GM18508 (cell line): ENCODE data around the gene AIM2.
"Not testable (repeated sequence)": the region's sequence is repeated elsewhere in the genome, so short reads cannot be mapped to it uniquely, and the experiment has no call there.

Source experiments
- ATAC-seq: cut with Tn5 transposase; IDR thresholded peaks from one replicate; pipeline ENCODE4 v1.9.1; 2021; ENCODE audit warnings: moderate number of reproducible peaks; ENCODE audit not compliant: insufficient read depth, unreplicated experiment

Gene AIM2, protein sequence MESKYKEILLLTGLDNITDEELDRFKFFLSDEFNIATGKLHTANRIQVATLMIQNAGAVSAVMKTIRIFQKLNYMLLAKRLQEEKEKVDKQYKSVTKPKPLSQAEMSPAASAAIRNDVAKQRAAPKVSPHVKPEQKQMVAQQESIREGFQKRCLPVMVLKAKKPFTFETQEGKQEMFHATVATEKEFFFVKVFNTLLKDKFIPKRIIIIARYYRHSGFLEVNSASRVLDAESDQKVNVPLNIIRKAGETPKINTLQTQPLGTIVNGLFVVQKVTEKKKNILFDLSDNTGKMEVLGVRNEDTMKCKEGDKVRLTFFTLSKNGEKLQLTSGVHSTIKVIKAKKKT

GRCh38 chr1:159076438-159077119, at the start of gene AIM2:
AIM2 (minus strand) TSS chr1:159076766; CDS start chr1:159073499, 3,267 bp downstream.
- ATAC-seq: peak; percentile 77

GRCh38 chr1:159123587-159123986, 47.0 kb upstream of the AIM2 start:
- no peak for ATAC-seq

DNA sequence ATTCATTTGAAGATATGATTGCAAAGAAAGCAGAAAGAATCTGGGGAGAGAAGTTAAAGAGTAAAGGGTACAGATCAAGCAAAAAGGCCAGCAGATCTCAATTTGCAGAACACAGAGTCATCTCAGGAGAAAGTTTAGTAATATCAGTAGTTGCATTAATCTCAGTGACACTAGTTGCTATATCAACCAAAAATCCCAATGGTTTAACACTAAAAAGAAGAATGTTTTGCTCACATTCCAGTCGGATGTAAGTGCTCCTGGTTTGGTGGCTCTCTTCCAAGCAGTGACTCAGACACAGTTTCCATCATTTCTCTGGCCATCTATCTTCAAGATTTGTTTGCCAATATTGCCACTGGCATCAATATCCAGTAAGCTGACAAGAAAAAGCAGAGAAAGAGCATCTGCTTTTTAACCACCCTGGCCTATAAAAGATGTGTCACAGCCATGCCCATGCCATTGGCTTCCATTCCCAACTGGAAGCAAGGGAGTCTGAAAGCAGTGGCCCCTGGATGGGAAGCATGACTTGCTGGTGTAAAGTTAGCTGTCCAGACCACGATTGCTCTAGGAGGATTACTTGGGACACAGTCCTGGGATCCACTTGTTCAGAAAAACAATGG, 45.5 kb upstream of the AIM2 start:
- ATAC-seq: peak; percentile 81

DNA sequence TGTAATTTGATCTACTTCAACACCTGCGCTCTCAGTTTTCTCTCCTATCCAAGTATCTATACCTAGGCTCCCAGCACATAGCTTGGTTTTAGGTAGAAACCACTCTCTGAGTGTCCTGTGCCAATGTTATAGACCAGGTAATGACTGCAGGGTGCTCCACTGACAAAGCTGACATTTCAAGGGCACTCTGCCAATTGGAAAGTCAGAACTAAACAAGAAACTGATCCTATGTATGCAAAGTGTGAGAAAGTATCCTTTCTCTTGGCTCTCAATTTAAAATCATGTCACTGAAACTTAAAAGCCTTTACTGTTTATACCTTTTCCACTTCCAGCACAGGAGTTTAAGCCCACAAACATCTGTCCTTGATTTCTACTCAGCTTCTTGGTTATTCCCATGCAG, 45.0 kb upstream of the AIM2 start:
- ATAC-seq: peak; percentile 39

GRCh38 chr1:159120317-159120716, 43.8 kb upstream of the AIM2 start:
- no peak for ATAC-seq

DNA sequence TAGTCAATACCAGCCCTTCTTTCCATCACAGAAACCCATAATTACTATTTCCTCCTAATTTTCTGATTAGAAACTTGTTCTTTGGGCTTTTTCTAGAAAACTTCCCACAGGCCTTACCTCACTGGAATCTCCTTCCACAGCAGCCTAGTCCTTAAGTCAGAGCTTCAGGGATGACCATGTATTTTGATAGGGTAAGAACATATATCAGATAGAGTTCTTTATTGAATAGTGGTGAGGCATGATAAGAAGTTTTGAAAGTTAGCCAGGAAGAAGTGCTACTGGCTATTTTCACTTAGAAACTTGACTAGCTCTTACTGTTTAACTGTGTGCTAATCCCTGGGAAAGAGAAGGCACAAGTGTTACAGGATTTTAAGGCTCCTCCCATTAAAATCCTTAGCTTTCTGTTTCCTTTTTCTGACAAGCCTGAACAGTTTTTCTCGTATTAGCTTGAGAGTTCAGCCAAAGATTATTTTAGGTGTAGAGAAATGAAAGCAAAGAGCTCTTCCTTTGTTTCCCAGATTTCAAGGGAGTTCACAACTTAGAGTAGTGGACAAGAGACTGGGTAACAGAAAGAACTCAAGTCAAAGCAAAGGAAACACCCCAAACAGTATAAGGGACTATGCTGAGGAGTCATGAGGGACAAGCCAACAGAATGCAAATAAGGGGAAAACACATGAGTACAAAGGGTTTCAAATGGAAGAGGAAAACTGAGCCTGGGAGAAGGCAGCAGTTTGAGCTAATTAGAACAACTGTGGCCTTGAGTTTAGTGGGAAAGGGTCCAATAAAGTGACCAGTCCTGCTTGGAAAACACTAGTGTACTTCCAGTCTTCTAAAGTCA, 37.2 kb upstream of the AIM2 start:
- ATAC-seq: no peak

- ATAC-seq: not testable (repeated sequence)
Observed at GRCh38 chr1:159103021-159103420, 26.5 kb upstream of the AIM2 start.

- no peak for ATAC-seq
Observed at GRCh38 chr1:159100589-159100988, 24.0 kb upstream of the AIM2 start.

- no peak for ATAC-seq
Observed at GRCh38 chr1:159098596-159098995, 22.0 kb upstream of the AIM2 start.

- ATAC-seq: no peak
Observed at GRCh38 chr1:159092036-159092760, 15.6 kb upstream of the AIM2 start.

- ATAC-seq: no peak
Observed at GRCh38 chr1:159091607-159092031, 15.1 kb upstream of the AIM2 start.

GRCh38 chr1:159091180-159091560, 14.6 kb upstream of the AIM2 start:
- ATAC-seq: no peak

DNA sequence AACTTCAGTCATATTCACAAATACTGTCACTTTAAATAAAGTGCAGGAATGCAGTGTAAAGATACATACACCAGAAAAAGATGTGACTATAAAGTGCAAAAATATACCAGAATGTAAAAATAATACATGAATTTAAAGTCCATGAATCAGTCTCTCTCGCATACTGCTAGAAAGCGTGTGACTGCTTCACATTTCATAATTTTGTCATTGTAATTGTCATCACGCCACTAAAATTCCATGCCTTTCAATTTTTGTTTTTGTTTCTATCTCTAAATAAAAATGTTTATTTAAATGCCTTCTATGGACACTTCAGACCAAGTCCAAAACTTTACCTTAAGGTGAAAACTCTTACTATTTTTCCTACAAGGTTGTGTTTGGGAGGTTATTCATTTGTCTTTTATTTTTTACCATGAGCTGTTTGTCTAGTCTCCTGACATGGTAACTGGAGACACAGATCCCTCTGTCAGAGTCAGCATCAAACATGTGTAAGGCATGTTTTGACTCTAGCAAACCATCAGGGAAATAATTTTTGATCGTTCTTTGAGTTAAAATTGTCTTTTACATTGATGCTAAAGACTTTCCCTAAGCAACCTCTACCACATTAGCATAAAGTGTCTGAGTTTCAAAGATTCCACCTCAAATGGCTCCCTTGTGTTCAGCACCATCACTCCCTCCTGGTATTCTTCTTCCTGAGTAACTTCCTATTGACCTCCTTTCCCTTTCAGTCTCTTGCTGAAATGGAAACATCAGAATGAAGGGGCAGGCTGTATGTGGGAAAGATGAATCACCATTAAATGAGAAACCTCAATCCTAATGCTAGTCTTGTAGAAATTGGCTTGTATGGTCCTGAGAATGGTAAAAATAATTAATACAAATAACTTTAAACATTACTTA, 14.0 kb upstream of the AIM2 start:
- no peak for ATAC-seq

DNA sequence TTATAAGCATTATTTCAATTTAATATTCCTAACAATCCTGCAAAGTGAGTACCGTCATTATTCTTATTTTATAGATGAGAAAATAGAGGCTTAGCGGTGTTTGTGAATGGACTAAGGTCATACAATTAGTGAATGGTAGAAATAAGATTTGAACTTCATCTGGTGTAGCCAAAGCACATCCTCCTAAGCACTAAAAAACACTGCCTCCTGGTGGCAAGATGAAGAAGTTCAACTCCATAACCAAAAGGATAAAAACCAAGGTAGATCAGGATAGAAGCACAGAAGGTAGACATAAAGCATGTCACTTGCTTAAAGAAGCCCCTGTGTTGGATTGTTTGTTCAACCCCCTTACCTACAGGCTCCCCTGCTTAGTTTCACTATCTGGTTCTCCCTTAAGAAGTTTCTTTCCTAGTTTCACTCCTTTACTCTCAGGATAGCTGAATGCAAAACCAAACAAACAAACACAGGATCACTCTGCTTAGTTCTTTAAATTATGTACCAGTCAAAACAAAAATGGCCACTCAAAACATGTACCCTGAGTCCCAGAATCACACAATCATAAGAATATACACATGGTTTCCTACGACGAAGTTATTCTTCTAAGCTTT, 12.7 kb upstream of the AIM2 start:
- ATAC-seq: no peak

- ATAC-seq: no peak
Observed at GRCh38 chr1:159088546-159089183, 12.1 kb upstream of the AIM2 start.

DNA sequence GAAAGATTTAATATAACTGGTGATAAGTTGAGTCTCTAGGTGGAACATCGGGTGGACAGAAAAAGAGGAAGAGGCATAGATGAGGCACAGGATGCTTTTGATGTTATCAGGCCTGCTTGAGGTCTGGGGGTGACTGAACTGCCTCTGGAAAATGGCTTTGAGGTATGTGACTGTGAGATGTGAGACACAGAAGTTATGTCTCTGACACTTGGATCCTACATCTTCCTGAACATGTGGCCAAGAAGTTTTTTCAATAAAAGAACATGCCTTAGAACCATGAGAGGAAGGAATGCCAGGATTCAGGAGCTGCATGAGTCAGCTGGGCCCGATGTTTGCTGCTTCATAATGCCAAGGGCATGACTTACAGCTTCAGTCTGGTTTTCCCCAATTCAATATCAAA, 11.5 kb upstream of the AIM2 start:
- ATAC-seq: no peak

DNA sequence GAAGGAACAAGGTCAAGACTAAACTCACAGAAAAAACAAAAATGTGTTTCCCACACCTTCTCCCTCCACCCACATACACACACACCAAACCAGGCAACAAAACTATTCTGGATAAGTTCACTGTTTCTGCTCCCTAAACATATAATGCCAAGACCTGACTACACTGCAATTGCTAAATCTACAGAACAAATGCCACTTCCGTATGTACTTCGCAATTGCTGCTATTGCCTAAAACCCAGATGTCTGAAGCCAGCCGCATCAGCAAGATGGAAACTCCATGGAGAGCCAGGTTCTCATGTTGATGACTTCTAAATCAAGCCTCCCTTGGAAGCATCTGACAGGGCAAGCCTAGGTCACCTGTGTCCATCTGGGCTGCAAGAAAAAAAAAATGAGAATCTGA, 8.3 kb upstream of the AIM2 start:
- no peak for ATAC-seq

DNA sequence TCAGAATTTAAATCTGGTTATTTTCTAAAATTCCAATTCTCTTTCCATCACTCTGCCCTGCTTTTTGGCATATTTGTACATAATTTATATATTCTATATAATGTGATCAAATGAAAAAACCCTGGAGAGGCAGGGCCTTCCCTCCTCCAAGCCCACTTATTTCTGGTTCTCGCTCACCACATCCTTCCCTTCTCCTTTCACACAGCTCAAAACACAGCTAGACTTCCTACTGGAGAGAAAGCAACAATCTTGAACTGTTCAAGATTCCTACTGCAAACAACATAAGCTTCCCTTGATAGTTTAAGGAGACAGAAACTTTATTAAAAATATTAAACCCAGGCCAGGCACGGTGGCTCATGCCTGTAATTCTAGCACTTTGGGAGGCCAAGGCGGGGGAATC, 7.6 kb upstream of the AIM2 start:
- no peak for ATAC-seq
